Uterus (tissue), 2 donors: ENCODE results near the gene HMOX2.

Experiments
- POLR2A ChIP-seq, 2 donors: fragments of 450-650 bp; IDR thresholded peaks; one replicate each; pipeline ENCODE4 v1.6.1; 2016; ENCODE audit warnings: antibody characterized with exemption in 2 of 2, mild to moderate bottlenecking in 1 of 2, moderate library complexity in 1 of 2
- TF ChIP-seq, protein P1 (sequence below), 4 experiments: fragments of 200-600 bp in 2 of 4; fragments of 450-650 bp in 2 of 4; sonication (generic) in 2 of 4; IDR thresholded peaks; one replicate each; pipeline ENCODE4 v1.5.1; 2016 to 2019; ENCODE audit warnings: antibody characterized with exemption in 4 of 4, mild to moderate bottlenecking in 2 of 4, moderate library complexity in 1 of 4

DNA sequence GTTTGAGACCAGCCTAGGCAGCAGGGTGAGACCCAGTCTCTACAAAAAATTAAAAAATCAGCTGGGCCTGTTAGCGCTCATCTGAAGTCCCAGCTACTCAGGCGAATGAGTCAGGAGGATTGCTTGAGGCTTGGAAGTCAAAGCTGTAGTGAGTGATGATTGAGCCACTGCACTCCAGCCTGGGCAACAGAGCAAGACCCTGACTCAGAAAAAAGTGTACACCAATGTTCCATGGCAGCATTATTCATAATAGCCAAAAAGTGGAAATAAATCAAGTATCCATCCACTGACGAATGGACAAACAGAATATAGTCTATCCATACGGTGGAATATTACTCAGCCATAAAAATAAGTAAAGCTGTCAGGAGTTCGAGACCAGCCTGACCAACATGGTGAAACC is 4.3 kb upstream of the HMOX2 start:
- TF ChIP-seq, protein P1, sequence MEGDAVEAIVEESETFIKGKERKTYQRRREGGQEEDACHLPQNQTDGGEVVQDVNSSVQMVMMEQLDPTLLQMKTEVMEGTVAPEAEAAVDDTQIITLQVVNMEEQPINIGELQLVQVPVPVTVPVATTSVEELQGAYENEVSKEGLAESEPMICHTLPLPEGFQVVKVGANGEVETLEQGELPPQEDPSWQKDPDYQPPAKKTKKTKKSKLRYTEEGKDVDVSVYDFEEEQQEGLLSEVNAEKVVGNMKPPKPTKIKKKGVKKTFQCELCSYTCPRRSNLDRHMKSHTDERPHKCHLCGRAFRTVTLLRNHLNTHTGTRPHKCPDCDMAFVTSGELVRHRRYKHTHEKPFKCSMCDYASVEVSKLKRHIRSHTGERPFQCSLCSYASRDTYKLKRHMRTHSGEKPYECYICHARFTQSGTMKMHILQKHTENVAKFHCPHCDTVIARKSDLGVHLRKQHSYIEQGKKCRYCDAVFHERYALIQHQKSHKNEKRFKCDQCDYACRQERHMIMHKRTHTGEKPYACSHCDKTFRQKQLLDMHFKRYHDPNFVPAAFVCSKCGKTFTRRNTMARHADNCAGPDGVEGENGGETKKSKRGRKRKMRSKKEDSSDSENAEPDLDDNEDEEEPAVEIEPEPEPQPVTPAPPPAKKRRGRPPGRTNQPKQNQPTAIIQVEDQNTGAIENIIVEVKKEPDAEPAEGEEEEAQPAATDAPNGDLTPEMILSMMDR (IDR thresholded peaks at IDR 0.05): no peak
- no peak for TF ChIP-seq POLR2A (IDR thresholded peaks at IDR 0.05)
